Activated CD8-positive, alpha-beta T cell treated with anti-CD3 and anti-CD28 coated beads, Interleukin-2, amount 10 ng/mL, durations not matched to agents 7 days and 5 days (primary cell): ENCODE results near the gene RBM43. TPM values are rescaled to one million over a fixed set of nuclear protein-coding genes. Genes with fewer than 3 reads are reported as not detected.

Experiments
- ATAC-seq: fragments of 150-1000 bp; cut with Tn5 transposase; one replicate; pipeline ENCODE4 v1.10.0; 2021; ENCODE audit warnings: moderate library complexity
- CTCF ChIA-PET: fragments of 350-600 bp; sonication (Branson Sonifier 250); formaldehyde crosslinking; loops from one replicate; lab custom pipeline; 2021; ENCODE audit warnings: antibody characterized with exemption; lab: Charles Lee
- POLR2A ChIA-PET: fragments of 350-600 bp; sonication (Branson Sonifier 250); formaldehyde crosslinking; loops from one replicate; lab custom pipeline; 2021; ENCODE audit warnings: antibody characterized with exemption; lab: Charles Lee
- DNase-seq: peaks from one replicate; pipeline ENCODE4 v3.0.0-alpha.2; 2020
- H3K27ac Mint-ChIP-seq: one replicate; pipeline ENCODE4 v1.8.0; 2021; ENCODE audit warnings: mild to moderate bottlenecking, mixed read lengths
- H3K27me3 Mint-ChIP-seq: one replicate; pipeline ENCODE4 v1.8.0; 2021; ENCODE audit warnings: low read depth, mixed read lengths
- H3K36me3 Mint-ChIP-seq: one replicate; pipeline ENCODE4 v1.8.0; 2021; ENCODE audit warnings: low read depth, mixed read lengths
- H3K4me1 Mint-ChIP-seq: one replicate; pipeline ENCODE4 v1.8.0; 2021; ENCODE audit warnings: low read depth, mixed read lengths
- H3K4me3 Mint-ChIP-seq: one replicate; pipeline ENCODE4 v1.8.0; 2021; ENCODE audit warnings: mild to moderate bottlenecking, mixed read lengths
- H3K9me3 Mint-ChIP-seq: one replicate; pipeline ENCODE4 v1.8.0; 2022; ENCODE audit warnings: mixed read lengths; ENCODE audit not compliant: insufficient read depth
- total RNA-seq, 2 experiments: library from RNA; stranded (reverse); gene quantifications; one replicate each; pipeline ENCODE4 v1.2.3, GENCODE V29; 2021

Gene RBM43
- total RNA-seq, 2 experiments from 2014 or later, result 4.4 to 4.9 TPM

DNA sequence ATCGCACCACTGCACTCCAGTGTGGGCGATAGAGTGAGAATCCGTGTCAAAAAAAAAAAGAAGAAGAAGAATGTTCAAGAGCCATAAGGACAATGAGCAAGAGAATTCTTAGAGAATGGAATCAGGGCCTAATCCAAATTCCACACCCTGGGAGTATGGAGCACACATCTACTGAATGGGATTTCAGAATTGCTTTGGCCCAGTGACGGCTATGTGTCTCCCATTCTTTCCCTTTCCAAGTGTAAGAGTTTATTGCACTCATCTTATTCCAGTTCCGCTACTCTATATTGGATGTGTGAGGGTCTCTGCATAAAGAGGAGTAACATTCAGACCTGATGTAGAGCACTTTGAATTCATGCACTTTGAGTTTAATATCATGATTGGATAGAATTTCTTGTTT, 5.9 kb upstream of the RBM43 start:
- H3K27me3 Mint-ChIP-seq, result no peaks in the 10 kb centered on the region
- no peak overlapping the region for H3K4me3 Mint-ChIP-seq
- ATAC-seq (no peak), DNase-seq (no peak)
- peaks cover 36% of the 10 kb centered on the region for H3K36me3 Mint-ChIP-seq
- ChIA-PET CTCF (interaction anchor here (1.6 kb wide), 1 partner anchor 170 kb away, joined by 3 read pairs; no protein-coding TSS in a partner anchor), POLR2A (interaction anchor here (0.8 kb wide), 1 partner anchor 29 kb away, joined by 3 read pairs; no protein-coding TSS in a partner anchor)
- H3K27ac Mint-ChIP-seq, result no peak overlapping the region
- no peaks in the 10 kb centered on the region for H3K9me3 Mint-ChIP-seq
- H3K4me1 Mint-ChIP-seq, result peaks cover 10% of the 10 kb centered on the region

DNA sequence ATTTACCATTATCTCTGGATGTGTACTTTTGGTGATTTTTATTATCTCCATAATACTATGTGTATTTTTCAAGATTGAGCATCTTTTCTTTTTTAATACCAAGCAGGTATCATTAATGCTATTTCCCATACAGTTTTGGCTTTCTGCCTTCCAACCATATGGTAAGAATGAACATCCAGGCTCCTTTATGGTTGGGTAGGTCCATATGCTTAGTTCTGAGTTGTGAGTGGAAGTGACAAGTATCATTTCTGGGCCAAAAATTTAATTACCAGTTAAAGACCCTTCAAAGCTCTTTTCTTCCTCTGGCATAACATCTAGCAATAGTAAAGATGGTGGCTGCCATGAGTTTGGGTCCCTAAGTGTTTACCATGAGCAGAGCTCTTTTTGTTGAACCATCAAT, 4.3 kb upstream of the RBM43 start:
- Mint-ChIP-seq H3K4me3 (no peak overlapping the region), H3K4me1 (peaks cover 17% of the 10 kb centered on the region), H3K36me3 (peaks cover 32% of the 10 kb centered on the region), H3K27ac (no peak overlapping the region), H3K27me3 (no peaks in the 10 kb centered on the region), H3K9me3 (no peaks in the 10 kb centered on the region)
- CTCF ChIA-PET, result interaction anchor here (1.6 kb wide), 1 partner anchor 171 kb away, joined by 3 read pairs; no protein-coding TSS in a partner anchor
- ATAC-seq, result no peak
- POLR2A ChIA-PET, result no interaction called here
- no peak for DNase-seq

DNA sequence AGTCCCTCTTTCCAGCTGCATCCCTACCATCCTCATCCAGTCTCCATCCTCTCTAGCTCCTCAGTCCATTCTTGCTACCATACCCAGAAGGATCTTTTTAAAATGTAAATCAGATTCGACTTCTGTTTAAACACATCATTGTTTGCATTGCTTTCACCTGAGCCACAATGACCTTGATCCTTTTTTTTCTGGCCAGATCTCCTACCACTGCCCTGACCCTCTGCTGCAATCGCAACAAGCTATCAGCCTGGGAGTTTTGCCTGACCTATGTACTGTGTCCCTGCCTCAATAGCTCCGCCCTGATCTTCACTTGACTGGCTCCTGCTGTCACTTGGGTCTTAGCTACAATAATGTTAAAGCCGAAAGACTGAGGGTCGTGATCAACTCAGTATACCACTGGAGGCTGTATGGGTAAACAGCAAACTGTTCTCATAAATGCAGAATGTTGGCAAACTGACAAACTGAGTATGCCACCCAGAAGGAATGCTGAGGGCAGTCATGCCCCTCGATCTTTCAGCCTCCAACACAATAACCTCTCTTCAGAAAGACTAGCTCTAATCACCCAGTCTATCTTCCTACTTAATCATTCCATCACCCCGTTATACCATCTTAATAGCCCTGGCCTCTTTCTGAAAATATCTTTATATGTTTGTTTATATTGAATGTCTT, 2.6 kb upstream of the RBM43 start:
- ChIA-PET CTCF (interaction anchor here (0.7 kb wide), 1 partner anchor 12 kb away, joined by 3 read pairs; no protein-coding TSS in a partner anchor), POLR2A (interaction anchor here (1.0 kb wide), 1 partner anchor 25 kb away, joined by 3 read pairs; the partner anchor contains the start of gene NMI)
- H3K27ac Mint-ChIP-seq, result peak overlapping the region; percentile 2

DNA sequence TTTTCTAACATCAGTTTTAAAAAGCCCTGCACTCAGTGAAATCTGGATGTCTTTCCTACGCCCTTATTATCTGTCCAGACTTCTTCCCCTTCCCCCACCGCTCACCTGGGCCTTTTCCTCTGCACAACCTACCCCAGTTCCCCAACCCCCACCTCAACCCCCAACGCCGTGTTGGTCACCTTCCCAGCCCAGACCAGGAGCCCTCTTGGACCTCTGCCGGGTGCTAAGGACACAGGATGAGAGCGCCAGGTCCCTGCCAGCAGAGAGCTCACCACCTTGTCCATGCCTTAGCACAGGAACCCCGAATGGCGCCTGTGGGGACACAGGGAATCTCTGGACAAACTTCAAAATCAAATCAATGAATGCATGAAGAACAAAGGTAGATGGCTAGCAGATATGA, 966 bp upstream of the RBM43 start:
- peak overlapping the region; percentile 94 for H3K27ac Mint-ChIP-seq
- H3K27me3 Mint-ChIP-seq, result no peaks in the 10 kb centered on the region
- H3K36me3 Mint-ChIP-seq, result peaks cover 16% of the 10 kb centered on the region
- ATAC-seq, result no peak
- H3K9me3 Mint-ChIP-seq, result no peaks in the 10 kb centered on the region
- DNase-seq, result no peak
- H3K4me1 Mint-ChIP-seq, result peaks cover 27% of the 10 kb centered on the region
- H3K4me3 Mint-ChIP-seq, result peak overlapping the region; percentile 83
- POLR2A ChIA-PET, result interaction anchor here (0.8 kb wide), 1 partner anchor 12 kb away, joined by 3 read pairs; no protein-coding TSS in a partner anchor
- CTCF ChIA-PET, result interaction anchor here (0.8 to 1.4 kb wide), 2 partner anchors 15 to 23 kb away, joined by 3 read pairs; no protein-coding TSS in a partner anchor

More for the DNA sequence above, 2.6 kb upstream of the RBM43 start:
- H3K4me3 Mint-ChIP-seq, result no peak overlapping the region
- H3K9me3 Mint-ChIP-seq, result no peaks in the 10 kb centered on the region
- DNase-seq, result no peak
- peaks cover 20% of the 10 kb centered on the region for H3K36me3 Mint-ChIP-seq
- ATAC-seq, result no peak
- no peaks in the 10 kb centered on the region for H3K27me3 Mint-ChIP-seq
- H3K4me1 Mint-ChIP-seq, result peaks cover 27% of the 10 kb centered on the region

DNA sequence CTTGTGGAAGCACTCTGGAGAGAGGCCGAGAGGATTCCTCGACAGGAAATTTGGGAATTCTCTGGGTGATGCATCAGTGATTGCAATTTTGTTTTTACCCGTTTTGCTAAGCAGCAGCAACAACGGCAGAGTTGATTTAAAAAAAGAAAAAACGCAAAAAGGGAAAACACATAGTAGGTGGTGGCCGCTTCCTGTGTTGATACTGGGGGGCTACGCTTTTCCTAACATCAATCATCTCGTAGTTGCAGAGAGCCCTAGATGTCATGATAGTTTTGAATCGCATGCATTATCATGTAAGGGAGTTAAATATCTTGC, 271 bp upstream of the RBM43 start:
- ChIA-PET POLR2A (interaction anchor here (0.7 to 2.1 kb wide), 6 partner anchors 11 to 161 kb away, joined by 3 to 29 read pairs (median 3); partner anchors contain the start of gene NMI), CTCF (interaction anchor here (0.8 to 2.3 kb wide), 4 partner anchors 14 to 175 kb away, joined by 3 to 7 read pairs (median 4); no protein-coding TSS in a partner anchor)

DNA sequence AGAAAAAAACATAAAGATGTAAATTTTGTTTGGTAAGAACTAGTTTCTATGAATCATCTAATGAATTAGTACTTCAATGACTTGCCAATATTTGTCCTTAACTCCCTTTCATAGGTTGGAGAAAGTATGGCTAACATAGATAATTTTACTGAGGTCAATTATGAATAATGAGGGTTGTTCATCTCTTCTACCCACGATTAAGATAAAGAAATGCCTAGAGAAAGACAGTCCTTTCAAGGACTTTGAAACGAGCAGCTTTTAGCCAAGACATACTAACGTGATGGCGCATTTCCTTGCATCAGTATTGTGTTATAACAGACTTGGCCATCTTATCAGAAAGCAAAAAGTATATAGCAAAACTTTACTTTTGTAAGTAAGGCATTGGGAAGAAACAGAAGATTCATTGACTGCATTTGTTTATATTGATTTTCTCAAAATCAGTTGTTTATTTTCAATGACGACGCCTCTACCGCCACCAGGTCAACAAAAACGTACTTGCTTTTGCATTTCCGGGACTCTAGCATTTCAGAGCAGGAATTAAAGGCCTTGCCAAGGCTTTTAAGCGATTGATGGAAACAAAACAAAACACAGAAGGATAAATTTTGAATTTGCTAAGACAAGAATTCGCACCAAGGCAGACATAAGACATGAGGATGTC, 961 bp downstream of the RBM43 start:
- ATAC-seq (peak; percentile 3), DNase-seq (no peak)
- H3K36me3 Mint-ChIP-seq, result peaks cover 9% of the 10 kb centered on the region
- ChIA-PET POLR2A (interaction anchor here (0.6 to 2.1 kb wide), 6 partner anchors 20 to 148 kb away, joined by 3 to 29 read pairs (median 4); partner anchors contain the start of gene NMI), CTCF (interaction anchor here (1.5 to 2.3 kb wide), 2 partner anchors 30 to 176 kb away, joined by 5 to 7 read pairs; no protein-coding TSS in a partner anchor)
- H3K4me3 Mint-ChIP-seq, result peak overlapping the region; percentile 83
- peaks cover 28% of the 10 kb centered on the region for H3K4me1 Mint-ChIP-seq
- no peaks in the 10 kb centered on the region for H3K27me3 Mint-ChIP-seq
- no peaks in the 10 kb centered on the region for H3K9me3 Mint-ChIP-seq
- peak overlapping the region; percentile 94 for H3K27ac Mint-ChIP-seq

More for the DNA sequence above, 271 bp upstream of the RBM43 start:
- peaks cover 27% of the 10 kb centered on the region for H3K4me1 Mint-ChIP-seq
- H3K36me3 Mint-ChIP-seq, result peaks cover 12% of the 10 kb centered on the region
- no peaks in the 10 kb centered on the region for H3K9me3 Mint-ChIP-seq
- H3K27me3 Mint-ChIP-seq, result no peaks in the 10 kb centered on the region
- peak overlapping the region; percentile 83 for H3K4me3 Mint-ChIP-seq
- DNase-seq (no peak), ATAC-seq (no peak)
- peak overlapping the region; percentile 94 for H3K27ac Mint-ChIP-seq

DNA sequence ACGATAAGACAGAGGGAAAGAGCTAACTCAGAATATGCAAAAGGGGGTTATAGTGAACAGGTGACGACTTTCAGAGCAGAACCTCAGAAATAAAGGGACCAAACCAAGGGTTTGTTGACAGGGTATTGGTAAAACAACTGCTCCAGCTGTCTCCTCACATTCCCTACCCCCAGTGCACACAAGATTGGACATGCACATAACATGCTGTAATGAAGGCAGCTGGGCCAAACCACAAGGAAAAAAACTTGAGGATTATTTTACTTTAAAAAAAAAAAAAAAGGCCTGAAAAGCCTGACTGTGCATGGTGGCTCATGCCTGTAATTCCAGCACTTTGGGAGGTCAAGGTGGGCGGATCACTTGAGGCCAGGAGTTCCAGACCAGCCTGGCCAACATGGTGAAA, 3.5 kb downstream of the RBM43 start:
- Mint-ChIP-seq H3K27ac (no peak overlapping the region), H3K4me1 (peaks cover 28% of the 10 kb centered on the region), H3K4me3 (no peak overlapping the region), H3K36me3 (peaks cover 17% of the 10 kb centered on the region), H3K27me3 (no peaks in the 10 kb centered on the region), H3K9me3 (no peaks in the 10 kb centered on the region)
- ChIA-PET CTCF (interaction anchor here (2.2 kb wide), 1 partner anchor 19 kb away, joined by 6 read pairs; no protein-coding TSS in a partner anchor), POLR2A (no interaction called here)
- no peak for DNase-seq
- ATAC-seq, result no peak

DNA sequence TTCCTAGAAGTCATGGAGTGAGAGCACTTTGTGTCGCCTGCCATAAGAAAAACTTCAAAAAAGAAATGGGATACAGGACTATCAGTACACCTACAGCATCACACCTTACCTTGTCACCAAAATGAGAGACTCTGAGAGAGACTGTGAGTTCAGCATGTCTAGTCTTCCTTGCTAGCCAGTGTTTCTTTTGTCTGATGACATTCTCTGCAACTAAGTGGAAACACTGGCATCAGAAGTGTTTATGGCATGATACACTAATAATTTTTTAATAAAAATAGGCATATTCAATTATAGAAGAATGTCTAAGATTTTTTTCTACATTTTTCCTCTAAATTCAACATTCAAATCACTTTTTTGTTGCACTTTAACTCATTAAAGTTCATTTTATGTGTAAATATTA, 9.0 kb downstream of the RBM43 start:
- ChIA-PET POLR2A (no interaction called here), CTCF (no interaction called here)
- H3K9me3 Mint-ChIP-seq, result peaks cover 18% of the 10 kb centered on the region
- H3K36me3 Mint-ChIP-seq, result peaks cover 47% of the 10 kb centered on the region
- H3K27me3 Mint-ChIP-seq, result no peaks in the 10 kb centered on the region
- no peak overlapping the region for H3K27ac Mint-ChIP-seq
- ATAC-seq (no peak), DNase-seq (no peak)
- H3K4me3 Mint-ChIP-seq, result no peak overlapping the region
- peaks cover 4% of the 10 kb centered on the region for H3K4me1 Mint-ChIP-seq

DNA sequence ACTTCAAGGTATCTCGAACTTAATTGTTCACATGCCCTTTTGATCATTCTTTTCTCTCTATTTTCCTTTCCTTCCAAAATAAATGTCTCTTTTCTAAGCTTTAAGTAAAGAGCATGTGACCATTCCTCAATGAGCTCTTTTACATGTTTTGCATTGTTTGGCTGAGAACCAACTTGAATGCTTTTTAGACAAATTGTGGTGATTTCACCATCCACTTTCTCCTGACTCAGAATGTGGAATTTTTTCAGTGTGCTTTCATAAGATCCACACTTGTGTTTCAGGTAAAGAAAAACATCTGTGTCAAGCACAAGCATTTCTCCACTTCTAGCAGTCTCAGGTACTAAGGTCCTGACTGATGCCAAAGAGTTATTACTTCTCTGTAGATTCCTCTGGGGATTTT, 10.7 kb downstream of the RBM43 start:
- Mint-ChIP-seq H3K27me3 (no peaks in the 10 kb centered on the region), H3K36me3 (peaks cover 47% of the 10 kb centered on the region), H3K4me3 (no peak overlapping the region), H3K9me3 (peaks cover 18% of the 10 kb centered on the region), H3K4me1 (no peaks in the 10 kb centered on the region), H3K27ac (no peak overlapping the region)
- POLR2A ChIA-PET, result interaction anchor here (1.0 kb wide), 1 partner anchor 11 kb away, joined by 3 read pairs; no protein-coding TSS in a partner anchor
- DNase-seq (no peak), ATAC-seq (no peak)
- CTCF ChIA-PET, result interaction anchor here (1.3 kb wide), 1 partner anchor 12 kb away, joined by 4 read pairs; no protein-coding TSS in a partner anchor

DNA sequence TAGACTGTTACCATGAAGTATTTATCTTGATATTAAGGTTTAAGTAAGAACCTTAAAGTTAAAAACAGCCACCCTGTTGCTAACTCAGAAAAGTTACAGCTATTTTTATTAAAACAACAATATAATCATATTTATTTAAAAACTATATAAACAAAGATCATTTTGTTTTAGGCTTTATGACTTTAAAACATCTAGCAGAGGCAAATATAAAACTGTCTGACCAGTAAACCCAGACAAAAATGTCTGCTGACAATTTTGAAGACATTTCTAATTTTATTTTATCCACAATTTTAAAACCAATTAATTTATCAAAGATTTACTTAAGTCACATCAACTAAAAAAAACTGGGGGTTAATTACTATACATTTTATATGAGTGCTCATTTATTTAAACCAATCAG, 14.2 kb downstream of the RBM43 start:
- no peaks in the 10 kb centered on the region for H3K27me3 Mint-ChIP-seq
- H3K4me3 Mint-ChIP-seq, result no peak overlapping the region
- peaks cover 25% of the 10 kb centered on the region for H3K9me3 Mint-ChIP-seq
- DNase-seq, result no peak
- ChIA-PET CTCF (interaction anchor here (1.3 to 3.3 kb wide), 2 partner anchors 8 to 15 kb away, joined by 3 to 16 read pairs; partner anchors contain the start of gene RBM43), POLR2A (no interaction called here)
- H3K27ac Mint-ChIP-seq, result no peak overlapping the region
- no peaks in the 10 kb centered on the region for H3K4me1 Mint-ChIP-seq
- H3K36me3 Mint-ChIP-seq, result peaks cover 36% of the 10 kb centered on the region
- ATAC-seq, result no peak

DNA sequence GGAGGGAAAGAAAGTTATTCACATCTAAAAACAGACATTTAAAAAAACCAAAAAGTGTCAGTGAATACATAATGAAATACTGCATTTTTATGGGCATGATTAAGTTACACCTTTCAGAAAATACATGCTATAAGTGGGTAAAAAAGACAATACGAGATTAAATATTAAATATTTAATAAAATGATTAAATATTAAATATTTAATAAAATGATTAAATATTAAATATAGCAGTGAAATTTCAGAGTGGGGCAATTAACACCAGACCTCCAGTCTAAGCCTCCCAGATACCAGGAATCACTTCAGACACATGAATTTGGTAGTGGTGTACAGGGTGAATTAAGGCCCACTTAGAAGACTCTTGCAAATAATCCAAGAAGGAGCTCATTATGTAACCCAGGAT, 15.5 kb downstream of the RBM43 start:
- peaks cover 25% of the 10 kb centered on the region for H3K9me3 Mint-ChIP-seq
- H3K27me3 Mint-ChIP-seq, result no peaks in the 10 kb centered on the region
- H3K4me3 Mint-ChIP-seq, result no peak overlapping the region
- POLR2A ChIA-PET, result no interaction called here
- ATAC-seq, result no peak
- CTCF ChIA-PET, result no interaction called here
- DNase-seq, result no peak
- no peak overlapping the region for H3K27ac Mint-ChIP-seq
- peaks cover 27% of the 10 kb centered on the region for H3K36me3 Mint-ChIP-seq
- no peaks in the 10 kb centered on the region for H3K4me1 Mint-ChIP-seq
